ENCODE results near the gene PTCD1.
"Not testable (repeated sequence)": the region's sequence is repeated elsewhere in the genome, so short reads cannot be mapped to it uniquely, and the experiment has no call there.

Gene PTCD1

GRCh38 chr7:99451936-99452335 is 13.3 kb upstream of the PTCD1 start:
- no peak for DNase-seq (ENCODE audit: low read depth)

- no peak for DNase-seq (ENCODE audit: low read depth)
Measured at GRCh38 chr7:99449326-99449725, 10.7 kb upstream of the PTCD1 start.

GRCh38 chr7:99448855-99449254 is 10.3 kb upstream of the PTCD1 start:
- no peak for DNase-seq (ENCODE audit: low read depth)

- DNase-seq (ENCODE audit: low read depth): no peak
Measured at GRCh38 chr7:99447943-99448342, 9.3 kb upstream of the PTCD1 start.

- no peak for DNase-seq (ENCODE audit: low read depth)
Measured at GRCh38 chr7:99446096-99446495, 7.5 kb upstream of the PTCD1 start.

- DNase-seq (ENCODE audit: low read depth): no peak
Measured at GRCh38 chr7:99440195-99440594, 1.6 kb upstream of the PTCD1 start.

- DNase-seq (ENCODE audit: low read depth): no peak
Measured at GRCh38 chr7:99437946-99438572, 539 bp downstream of the PTCD1 start.

- DNase-seq (ENCODE audit: low read depth): no peak
Measured at GRCh38 chr7:99433158-99433557, 5.4 kb downstream of the PTCD1 start.

- DNase-seq (ENCODE audit: low read depth): not testable (repeated sequence)
Measured at GRCh38 chr7:99431756-99432540, 6.7 kb downstream of the PTCD1 start.

GRCh38 chr7:99429756-99430155 is 8.8 kb downstream of the PTCD1 start:
- no peak for DNase-seq (ENCODE audit: low read depth)

- no peak for DNase-seq (ENCODE audit: low read depth)
Measured at GRCh38 chr7:99428972-99429566, 9.5 kb downstream of the PTCD1 start.

GRCh38 chr7:99424932-99425730 is 13.5 kb downstream of the PTCD1 start:
- DNase-seq (ENCODE audit: low read depth): no peak

- no peak for DNase-seq (ENCODE audit: low read depth)
Measured at GRCh38 chr7:99422625-99423024, 16.0 kb downstream of the PTCD1 start.

GRCh38 chr7:99422186-99422585 is 16.4 kb downstream of the PTCD1 start:
- DNase-seq (ENCODE audit: low read depth): no peak

- no peak for DNase-seq (ENCODE audit: low read depth)
Measured at GRCh38 chr7:99420986-99421385, 17.6 kb downstream of the PTCD1 start.

GRCh38 chr7:99420213-99420612 is 18.4 kb downstream of the PTCD1 start:
- DNase-seq (ENCODE audit: low read depth): no peak

GRCh38 chr7:99419323-99420021 is 19.1 kb downstream of the PTCD1 start:
- DNase-seq (ENCODE audit: low read depth): no peak

GRCh38 chr7:99418260-99418659 is 20.3 kb downstream of the PTCD1 start:
- DNase-seq (ENCODE audit: low read depth): no peak

GRCh38 chr7:99415513-99416127 is 23.0 kb downstream of the PTCD1 start:
- DNase-seq (ENCODE audit: low read depth): not testable (repeated sequence)

GRCh38 chr7:99410635-99411034 is 28.0 kb downstream of the PTCD1 start:
- no peak for DNase-seq (ENCODE audit: low read depth)

GRCh38 chr7:99409806-99410205 is 28.8 kb downstream of the PTCD1 start:
- no peak for DNase-seq (ENCODE audit: low read depth)
